Subcutaneous adipose tissue (tissue), 4 donors: ENCODE results near the gene ITGB1BP2. TPM values are rescaled to one million over a fixed set of nuclear protein-coding genes. Genes with fewer than 3 reads are reported as not detected.

ENCODE experiments used
- total RNA-seq, 4 donors: library from RNA; depleted of rRNA; stranded (reverse); fragments of >200 nt; gene quantifications; one replicate each; pipeline ENCODE4 v1.1.0, GENCODE V29; 2016
- TF ChIP-seq, protein P1 (sequence below): fragments of 450-650 bp; IDR thresholded peaks from one replicate; pipeline ENCODE4 v1.5.1; 2016; ENCODE audit warnings: low read depth, mild to moderate bottlenecking, control low read depth, antibody characterized with exemption, moderate library complexity

The ITGB1BP2 gene
- total RNA-seq, 4 donors from 2014 or later: 1.5 to 4.6 (median 2.2) TPM

DNA sequence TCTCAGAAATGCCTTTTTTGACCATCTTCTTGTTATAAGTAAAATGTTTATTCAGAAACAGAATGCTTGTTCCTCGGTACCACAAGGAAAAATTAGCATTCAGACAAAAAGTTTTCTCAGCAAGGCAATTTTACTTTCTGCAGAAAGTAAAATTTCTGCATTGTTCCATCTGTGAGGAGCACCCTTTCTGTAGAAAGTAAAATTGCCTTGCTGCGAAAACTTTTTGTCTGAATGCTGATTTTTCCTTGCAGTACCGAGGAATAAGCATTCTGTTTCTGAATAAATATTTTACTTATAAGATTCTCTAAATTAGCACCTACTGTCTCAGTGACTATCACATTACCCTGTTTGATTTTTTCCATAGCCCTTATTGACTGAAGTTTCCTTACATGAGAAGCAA is 24.8 kb downstream of the ITGB1BP2 start:
- TF ChIP-seq, protein P1, sequence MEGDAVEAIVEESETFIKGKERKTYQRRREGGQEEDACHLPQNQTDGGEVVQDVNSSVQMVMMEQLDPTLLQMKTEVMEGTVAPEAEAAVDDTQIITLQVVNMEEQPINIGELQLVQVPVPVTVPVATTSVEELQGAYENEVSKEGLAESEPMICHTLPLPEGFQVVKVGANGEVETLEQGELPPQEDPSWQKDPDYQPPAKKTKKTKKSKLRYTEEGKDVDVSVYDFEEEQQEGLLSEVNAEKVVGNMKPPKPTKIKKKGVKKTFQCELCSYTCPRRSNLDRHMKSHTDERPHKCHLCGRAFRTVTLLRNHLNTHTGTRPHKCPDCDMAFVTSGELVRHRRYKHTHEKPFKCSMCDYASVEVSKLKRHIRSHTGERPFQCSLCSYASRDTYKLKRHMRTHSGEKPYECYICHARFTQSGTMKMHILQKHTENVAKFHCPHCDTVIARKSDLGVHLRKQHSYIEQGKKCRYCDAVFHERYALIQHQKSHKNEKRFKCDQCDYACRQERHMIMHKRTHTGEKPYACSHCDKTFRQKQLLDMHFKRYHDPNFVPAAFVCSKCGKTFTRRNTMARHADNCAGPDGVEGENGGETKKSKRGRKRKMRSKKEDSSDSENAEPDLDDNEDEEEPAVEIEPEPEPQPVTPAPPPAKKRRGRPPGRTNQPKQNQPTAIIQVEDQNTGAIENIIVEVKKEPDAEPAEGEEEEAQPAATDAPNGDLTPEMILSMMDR: no peak

Other genes with a start within 250 kb of the ITGB1BP2 start
- 10 to 100 TPM; 27.3 to 35.0 (median 31.4) TPM for gene SNX12, start 233.4 kb upstream of the ITGB1BP2 start, total RNA-seq
- gene FOXO4, start 205.9 kb upstream of the ITGB1BP2 start, total RNA-seq: 10 to 100 TPM; 16.7 to 32.0 (median 20.5) TPM
- gene CXorf65, start 195.0 kb upstream of the ITGB1BP2 start, total RNA-seq: not detected
- 10 to 100 TPM in 1 of 4 donors, 1 to 10 TPM in 3; 5.4 to 40.3 (median 8.5) TPM for gene IL2RG, start 190.2 kb upstream of the ITGB1BP2 start, total RNA-seq
- 10 to 100 TPM; 30.2 to 51.6 (median 43.9) TPM for gene MED12, start 183.2 kb upstream of the ITGB1BP2 start, total RNA-seq
- under 1 TPM in 3 of 4 donors, not detected in 1; 0.17 to 0.57 (median 0.22) TPM for gene NLGN3, start 156.9 kb upstream of the ITGB1BP2 start, total RNA-seq
- not detected for gene GJB1, start 78.5 kb upstream of the ITGB1BP2 start, total RNA-seq
- 10 to 100 TPM in 2 of 4 donors, 1 to 10 TPM in 2; 5.5 to 18.6 (median 10.6) TPM for gene ZMYM3, start 47.6 kb upstream of the ITGB1BP2 start, total RNA-seq
- 100 to 1,000 TPM; 127 to 235 (median 227) TPM for gene NONO, start 18.1 kb upstream of the ITGB1BP2 start, total RNA-seq
- gene TAF1, start 64.6 kb downstream of the ITGB1BP2 start, total RNA-seq: 10 to 100 TPM; 53.5 to 80.4 (median 64.8) TPM
- 100 to 1,000 TPM; 168 to 233 (median 191) TPM for gene OGT, start 231.4 kb downstream of the ITGB1BP2 start, total RNA-seq